Measurements from ENCODE around the gene PAGE2.
"Not testable (repeated sequence)": the region's sequence is repeated elsewhere in the genome, so short reads cannot be mapped to it uniquely, and the experiment has no call there.

The PAGE2 gene

GRCh38 chrX:55127692-55128091 lies 38.9 kb downstream of the PAGE2 start:
- DNase-seq = peak; percentile 0 to 4

DNA sequence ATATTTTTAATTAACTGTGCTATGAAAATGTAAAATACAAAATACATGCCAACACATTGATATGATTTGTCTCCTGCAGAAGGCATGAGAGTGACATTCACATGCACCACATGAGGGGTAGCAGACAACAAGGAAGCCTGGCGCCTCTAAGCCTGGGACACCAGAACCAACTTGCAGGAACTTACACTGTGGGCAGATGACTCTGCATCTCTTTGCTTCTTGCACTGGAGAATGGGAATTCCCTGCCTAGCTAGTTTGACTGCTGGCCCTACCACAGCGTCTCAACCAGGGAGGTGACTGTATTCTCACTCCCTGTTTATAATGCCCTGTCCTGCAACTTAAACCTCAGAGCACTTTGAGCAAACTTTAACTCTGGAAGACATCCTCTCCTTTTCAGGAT lies 40.5 kb downstream of the PAGE2 start:
- no peak for DNase-seq

- no peak for DNase-seq
These were observed 41.7 kb downstream of the PAGE2 start for GRCh38 chrX:55130481-55130880.

DNA sequence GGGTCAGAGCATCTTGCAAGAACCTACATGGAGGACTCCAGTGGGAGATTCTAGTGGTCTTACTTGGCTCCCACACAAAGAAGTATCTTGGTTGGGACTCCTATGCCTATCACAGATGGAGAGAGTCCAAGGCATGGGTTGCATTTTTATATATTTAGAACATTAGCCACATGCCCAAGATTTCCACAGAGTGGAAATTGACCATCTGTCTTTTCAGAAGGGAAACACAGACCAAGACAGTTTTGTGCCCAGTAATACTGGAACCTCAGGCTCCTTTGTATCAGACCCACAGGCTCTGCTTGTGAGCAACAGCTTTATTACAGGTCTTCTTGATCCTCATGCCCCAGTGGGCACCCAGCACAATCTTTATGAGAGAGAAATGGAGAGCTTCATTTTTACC lies 43.6 kb downstream of the PAGE2 start:
- no peak for DNase-seq

DNA sequence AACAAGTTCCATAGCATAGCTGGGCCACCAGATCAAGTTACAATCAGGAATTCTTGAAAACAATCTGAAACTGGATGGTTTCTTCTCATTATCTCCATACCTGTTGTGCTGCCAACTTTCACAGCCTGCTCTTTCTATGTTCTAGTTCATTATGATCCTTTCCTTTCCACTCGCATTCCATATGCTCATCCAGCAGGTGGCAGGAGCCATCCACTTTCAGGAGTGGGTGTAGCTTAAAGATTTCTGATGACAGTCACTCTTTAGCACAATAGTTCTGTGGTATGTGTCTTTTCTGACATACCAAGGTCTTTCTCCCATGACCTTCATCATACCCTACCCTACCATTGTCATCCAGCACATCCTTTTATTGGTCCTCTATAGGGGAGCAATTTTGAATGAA lies 46.4 kb downstream of the PAGE2 start:
- DNase-seq = peak; percentile 15 to 25

GRCh38 chrX:55140800-55141199 lies 52.0 kb downstream of the PAGE2 start:
- not testable (repeated sequence) for DNase-seq

All from Kasumi-1 (cell line).